WTC11 (cell line): Measurements from ENCODE around the gene PLXDC2. TPM values are rescaled to one million over a fixed set of nuclear protein-coding genes. Genes with fewer than 3 reads are reported as not detected.

Experiments
- ATAC-seq: fragments of 200-7000 bp; cut with Tn5 transposase; 2 replicates; pipeline ENCODE4 v1.10.0; 2021; ENCODE audit warnings: mild to moderate bottlenecking, moderate library complexity
- CTCF ChIA-PET: fragments of 300-600 bp; sonication (Branson Sonifier 250); formaldehyde crosslinking; loops from one replicate; lab custom pipeline; 2021; ENCODE audit warnings: antibody characterized with exemption; lab: Charles Lee
- POLR2A ChIA-PET: fragments of 350-600 bp; sonication (Branson Sonifier 250); formaldehyde crosslinking; loops from one replicate; lab custom pipeline; 2021; ENCODE audit warnings: antibody characterized with exemption; lab: Charles Lee
- DNase-seq: peaks from one replicate; pipeline ENCODE4 v3.0.0; 2021; ENCODE audit warnings: low spot score
- H3K27ac Mint-ChIP-seq: 2 replicates; pipeline ENCODE4 v1.8.0; 2021; ENCODE audit warnings: mixed read lengths
- H3K27me3 Mint-ChIP-seq: 2 replicates; pipeline ENCODE4 v1.8.0; 2021; ENCODE audit warnings: low read depth, mild to moderate bottlenecking, moderate library complexity, mixed read lengths
- H3K36me3 Mint-ChIP-seq: 2 replicates; pipeline ENCODE4 v1.8.0; 2021; ENCODE audit warnings: mixed read lengths
- H3K4me1 Mint-ChIP-seq: 2 replicates; pipeline ENCODE4 v1.8.0; 2022; ENCODE audit warnings: mixed read lengths
- H3K4me3 Mint-ChIP-seq: 2 replicates; pipeline ENCODE4 v1.8.0; 2021; ENCODE audit warnings: mild to moderate bottlenecking, moderate library complexity, mixed read lengths
- H3K9me3 Mint-ChIP-seq: 2 replicates; pipeline ENCODE4 v1.8.0; 2021; ENCODE audit warnings: mixed read lengths
- ATF2 ChIP-seq: sonication (generic); formaldehyde crosslinking; IDR thresholded peaks from 2 replicates; pipeline ENCODE4 v1.8.1; 2022; ENCODE audit warnings: low read depth, missing genetic modification reagents, borderline replicate concordance
- CBFB ChIP-seq: sonication (generic); formaldehyde crosslinking; IDR thresholded peaks from 2 replicates; pipeline ENCODE4 v1.8.1; 2022; ENCODE audit warnings: mild to moderate bottlenecking, low read depth, missing genetic modification reagents
- CDX4 ChIP-seq: fragments of 250-450 bp; sonication (Bioruptor Pico); IDR thresholded peaks from 2 replicates; pipeline ENCODE4 v1.9.0; 2021; ENCODE audit warnings: moderate library complexity, mild to moderate bottlenecking, inconsistent platforms, borderline replicate concordance
- CREM ChIP-seq: sonication (generic); formaldehyde crosslinking; IDR thresholded peaks from 2 replicates; pipeline ENCODE4 v1.8.1; 2022; ENCODE audit warnings: mild to moderate bottlenecking, missing genetic modification reagents, moderate library complexity
- E2F5 ChIP-seq: sonication (generic); formaldehyde crosslinking; IDR thresholded peaks from 2 replicates; pipeline ENCODE4 v1.8.1; 2022; ENCODE audit warnings: mild to moderate bottlenecking, moderate library complexity, missing genetic modification reagents
- FOXK1 ChIP-seq: sonication (generic); formaldehyde crosslinking; IDR thresholded peaks from 2 replicates; pipeline ENCODE4 v1.8.0; 2022; ENCODE audit warnings: mild to moderate bottlenecking, moderate library complexity, missing genetic modification reagents
- MXD4 ChIP-seq: fragments of 250-450 bp; sonication (Bioruptor Pico); IDR thresholded peaks from 2 replicates; pipeline ENCODE4 v1.8.0; 2021; ENCODE audit warnings: mild to moderate bottlenecking, moderate library complexity, borderline replicate concordance
- PREB ChIP-seq: sonication (generic); formaldehyde crosslinking; IDR thresholded peaks from 2 replicates; pipeline ENCODE4 v1.8.1; 2022; ENCODE audit warnings: mild to moderate bottlenecking, missing genetic modification reagents, moderate library complexity, borderline replicate concordance
- SMAD3 ChIP-seq: sonication (generic); formaldehyde crosslinking; IDR thresholded peaks from 2 replicates; pipeline ENCODE4 v1.8.0; 2022; ENCODE audit warnings: missing genetic modification reagents, mild to moderate bottlenecking, borderline replicate concordance
- TP53 ChIP-seq: sonication (generic); formaldehyde crosslinking; IDR thresholded peaks from 2 replicates; pipeline ENCODE4 v1.8.1; 2023; ENCODE audit warnings: mild to moderate bottlenecking, missing genetic modification reagents
- ZMAT4 ChIP-seq: fragments of 250-450 bp; sonication (Bioruptor Pico); IDR thresholded peaks from 2 replicates; pipeline ENCODE4 v1.9.0; 2021; ENCODE audit warnings: mild to moderate bottlenecking
- ZNF121 ChIP-seq: sonication (generic); formaldehyde crosslinking; IDR thresholded peaks from 2 replicates; pipeline ENCODE4 v1.8.0; 2023; ENCODE audit warnings: missing genetic modification reagents
- ZNF317 ChIP-seq: sonication (generic); formaldehyde crosslinking; IDR thresholded peaks from 2 replicates; pipeline ENCODE4 v1.8.1; 2023; ENCODE audit warnings: low read depth, mild to moderate bottlenecking, moderate library complexity, missing genetic modification reagents, borderline replicate concordance
- ZNF416 ChIP-seq: fragments of 250-450 bp; sonication (Bioruptor Pico); IDR thresholded peaks from 2 replicates; pipeline ENCODE4 v1.9.0; 2021; ENCODE audit warnings: mild to moderate bottlenecking, inconsistent platforms
- ZNF423 ChIP-seq: fragments of 250-450 bp; sonication (Bioruptor Pico); IDR thresholded peaks from 2 replicates; pipeline ENCODE4 v2.1.2; 2022; ENCODE audit warnings: mild to moderate bottlenecking, moderate library complexity
- ZNF532 ChIP-seq: fragments of 250-450 bp; sonication (Bioruptor Pico); IDR thresholded peaks from 2 replicates; pipeline ENCODE4 v1.9.0; 2021; ENCODE audit warnings: mild to moderate bottlenecking, borderline replicate concordance
- total RNA-seq: library from RNA; stranded (reverse); gene quantifications from 3 replicates; pipeline ENCODE4 v1.2.3, GENCODE V29; 2021
- TF ChIP-seq, protein P1 (sequence below): fragments of 200-600 bp; IDR thresholded peaks from 2 replicates; pipeline ENCODE4 v1.8.0; 2022; ENCODE audit warnings: antibody characterized with exemption
- TF ChIP-seq, protein P2 (sequence below): sonication (generic); formaldehyde crosslinking; IDR thresholded peaks from 2 replicates; pipeline ENCODE4 v1.8.1; 2022; ENCODE audit warnings: missing genetic modification reagents, borderline replicate concordance
- TF ChIP-seq, protein P3 (sequence below): sonication (generic); formaldehyde crosslinking; IDR thresholded peaks from 2 replicates; pipeline ENCODE4 v1.8.0; 2022; ENCODE audit warnings: mild to moderate bottlenecking, missing genetic modification reagents

PLXDC2 gene
- total RNA-seq, 1 experiment from 2014 or later: 31.7 TPM

DNA sequence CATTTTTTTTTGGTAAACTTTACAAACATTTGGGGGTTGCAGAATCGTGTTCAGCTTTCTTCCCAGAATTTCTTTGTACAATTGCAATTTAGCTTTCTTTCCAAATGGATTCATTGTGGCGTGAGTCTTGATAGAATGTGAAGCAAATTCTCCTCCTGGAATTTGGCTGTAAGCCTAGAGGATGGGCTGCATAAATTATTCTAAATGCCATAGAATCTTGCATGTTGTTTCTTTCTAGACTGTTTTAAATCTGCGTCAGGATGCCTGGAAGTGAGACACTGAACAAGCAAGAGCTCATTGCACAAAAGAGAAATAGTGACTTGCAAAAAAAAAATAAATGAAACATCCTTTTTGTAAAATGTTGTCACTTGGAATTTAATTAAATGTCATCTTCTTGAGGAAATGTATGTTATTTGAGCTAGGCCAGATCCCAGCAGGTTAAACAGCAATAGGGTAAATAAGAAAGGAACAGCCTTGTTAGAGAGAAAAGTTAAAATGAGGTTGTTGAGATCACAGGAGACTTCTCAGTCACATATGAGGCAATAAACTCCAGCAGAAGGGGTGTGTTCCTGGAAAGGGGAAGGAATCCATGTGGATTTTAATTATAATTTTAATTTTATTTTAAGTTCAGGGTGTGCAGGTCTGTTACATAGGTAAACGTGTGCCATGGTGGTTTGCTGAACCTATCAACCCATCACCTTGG lies 483.0 kb downstream of the PLXDC2 start:
- ChIA-PET POLR2A (no interaction called here), CTCF (no interaction called here)
- ATAC-seq: no peak
- no peak for DNase-seq
- Mint-ChIP-seq H3K4me3 (no peak overlapping the region), H3K9me3 (peaks cover 78% of the 10 kb centered on the region), H3K27me3 (peaks cover 11% of the 10 kb centered on the region), H3K4me1 (peaks cover 12% of the 10 kb centered on the region), H3K27ac (peak overlapping the region; percentile 73), H3K36me3 (peaks cover 70% of the 10 kb centered on the region)
- TF ChIP-seq MXD4 (CRISPR knock-in tag) (no peak), PREB (CRISPR knock-in tag) (no peak), FOXK1 (CRISPR knock-in tag) (no peak), TP53 (CRISPR knock-in tag) (no peak), ATF2 (no peak), E2F5 (CRISPR knock-in tag) (no peak), ZMAT4 (CRISPR knock-in tag) (no peak), ZNF532 (CRISPR knock-in tag) (no peak), ZNF423 (CRISPR knock-in tag) (no peak)

DNA sequence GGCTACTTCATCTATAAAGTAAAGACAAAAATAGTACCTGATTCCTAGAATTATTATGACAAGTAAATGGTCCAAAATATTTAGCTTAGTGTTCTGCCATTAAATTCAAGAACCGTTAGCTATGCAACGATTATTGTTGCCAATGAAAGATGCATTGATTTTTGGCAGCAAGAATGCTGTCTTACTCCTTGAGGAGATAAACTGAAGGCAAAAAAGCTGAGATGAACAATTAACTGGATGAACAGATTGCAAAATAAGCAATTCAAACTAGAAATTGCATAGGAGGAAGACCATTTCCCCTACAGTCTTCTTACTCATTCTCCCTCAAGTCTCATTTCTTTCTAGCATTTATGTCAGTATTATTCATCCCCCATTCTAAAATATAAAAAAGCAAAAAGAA lies 484.5 kb downstream of the PLXDC2 start:
- Mint-ChIP-seq H3K4me1 (peaks cover 12% of the 10 kb centered on the region), H3K4me3 (no peak overlapping the region), H3K36me3 (peaks cover 64% of the 10 kb centered on the region), H3K9me3 (peaks cover 72% of the 10 kb centered on the region), H3K27ac (no peak overlapping the region), H3K27me3 (peaks cover 10% of the 10 kb centered on the region)
- CTCF ChIA-PET: no interaction called here
- no peak for ATAC-seq
- no peak for DNase-seq
- POLR2A ChIA-PET: no interaction called here
- TF ChIP-seq FOXK1 (CRISPR knock-in tag): no peak
- TF ChIP-seq, protein P1, sequence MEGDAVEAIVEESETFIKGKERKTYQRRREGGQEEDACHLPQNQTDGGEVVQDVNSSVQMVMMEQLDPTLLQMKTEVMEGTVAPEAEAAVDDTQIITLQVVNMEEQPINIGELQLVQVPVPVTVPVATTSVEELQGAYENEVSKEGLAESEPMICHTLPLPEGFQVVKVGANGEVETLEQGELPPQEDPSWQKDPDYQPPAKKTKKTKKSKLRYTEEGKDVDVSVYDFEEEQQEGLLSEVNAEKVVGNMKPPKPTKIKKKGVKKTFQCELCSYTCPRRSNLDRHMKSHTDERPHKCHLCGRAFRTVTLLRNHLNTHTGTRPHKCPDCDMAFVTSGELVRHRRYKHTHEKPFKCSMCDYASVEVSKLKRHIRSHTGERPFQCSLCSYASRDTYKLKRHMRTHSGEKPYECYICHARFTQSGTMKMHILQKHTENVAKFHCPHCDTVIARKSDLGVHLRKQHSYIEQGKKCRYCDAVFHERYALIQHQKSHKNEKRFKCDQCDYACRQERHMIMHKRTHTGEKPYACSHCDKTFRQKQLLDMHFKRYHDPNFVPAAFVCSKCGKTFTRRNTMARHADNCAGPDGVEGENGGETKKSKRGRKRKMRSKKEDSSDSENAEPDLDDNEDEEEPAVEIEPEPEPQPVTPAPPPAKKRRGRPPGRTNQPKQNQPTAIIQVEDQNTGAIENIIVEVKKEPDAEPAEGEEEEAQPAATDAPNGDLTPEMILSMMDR: no peak
- TF ChIP-seq PREB (CRISPR knock-in tag): no peak
- no peak for TF ChIP-seq ZNF317 (CRISPR knock-in tag)
- TF ChIP-seq CBFB (CRISPR knock-in tag): no peak
- no peak for TF ChIP-seq ZNF121 (CRISPR knock-in tag)
- no peak for TF ChIP-seq CDX4 (CRISPR knock-in tag)
- no peak for TF ChIP-seq SMAD3
- TF ChIP-seq CREM (CRISPR knock-in tag): no peak
- TF ChIP-seq, protein P2, sequence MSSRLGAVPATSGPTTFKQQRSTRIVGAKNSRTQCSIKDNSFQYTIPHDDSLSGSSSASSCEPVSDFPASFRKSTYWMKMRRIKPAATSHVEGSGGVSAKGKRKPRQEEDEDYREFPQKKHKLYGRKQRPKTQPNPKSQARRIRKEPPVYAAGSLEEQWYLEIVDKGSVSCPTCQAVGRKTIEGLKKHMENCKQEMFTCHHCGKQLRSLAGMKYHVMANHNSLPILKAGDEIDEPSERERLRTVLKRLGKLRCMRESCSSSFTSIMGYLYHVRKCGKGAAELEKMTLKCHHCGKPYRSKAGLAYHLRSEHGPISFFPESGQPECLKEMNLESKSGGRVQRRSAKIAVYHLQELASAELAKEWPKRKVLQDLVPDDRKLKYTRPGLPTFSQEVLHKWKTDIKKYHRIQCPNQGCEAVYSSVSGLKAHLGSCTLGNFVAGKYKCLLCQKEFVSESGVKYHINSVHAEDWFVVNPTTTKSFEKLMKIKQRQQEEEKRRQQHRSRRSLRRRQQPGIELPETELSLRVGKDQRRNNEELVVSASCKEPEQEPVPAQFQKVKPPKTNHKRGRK (CRISPR knock-in tag): no peak
- TF ChIP-seq ZNF416: no peak
- TF ChIP-seq, protein P3, sequence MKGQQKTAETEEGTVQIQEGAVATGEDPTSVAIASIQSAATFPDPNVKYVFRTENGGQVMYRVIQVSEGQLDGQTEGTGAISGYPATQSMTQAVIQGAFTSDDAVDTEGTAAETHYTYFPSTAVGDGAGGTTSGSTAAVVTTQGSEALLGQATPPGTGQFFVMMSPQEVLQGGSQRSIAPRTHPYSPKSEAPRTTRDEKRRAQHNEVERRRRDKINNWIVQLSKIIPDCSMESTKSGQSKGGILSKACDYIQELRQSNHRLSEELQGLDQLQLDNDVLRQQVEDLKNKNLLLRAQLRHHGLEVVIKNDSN: no peak
